ENCODE results near the gene NECAB2.

The NECAB2 gene

DNA sequence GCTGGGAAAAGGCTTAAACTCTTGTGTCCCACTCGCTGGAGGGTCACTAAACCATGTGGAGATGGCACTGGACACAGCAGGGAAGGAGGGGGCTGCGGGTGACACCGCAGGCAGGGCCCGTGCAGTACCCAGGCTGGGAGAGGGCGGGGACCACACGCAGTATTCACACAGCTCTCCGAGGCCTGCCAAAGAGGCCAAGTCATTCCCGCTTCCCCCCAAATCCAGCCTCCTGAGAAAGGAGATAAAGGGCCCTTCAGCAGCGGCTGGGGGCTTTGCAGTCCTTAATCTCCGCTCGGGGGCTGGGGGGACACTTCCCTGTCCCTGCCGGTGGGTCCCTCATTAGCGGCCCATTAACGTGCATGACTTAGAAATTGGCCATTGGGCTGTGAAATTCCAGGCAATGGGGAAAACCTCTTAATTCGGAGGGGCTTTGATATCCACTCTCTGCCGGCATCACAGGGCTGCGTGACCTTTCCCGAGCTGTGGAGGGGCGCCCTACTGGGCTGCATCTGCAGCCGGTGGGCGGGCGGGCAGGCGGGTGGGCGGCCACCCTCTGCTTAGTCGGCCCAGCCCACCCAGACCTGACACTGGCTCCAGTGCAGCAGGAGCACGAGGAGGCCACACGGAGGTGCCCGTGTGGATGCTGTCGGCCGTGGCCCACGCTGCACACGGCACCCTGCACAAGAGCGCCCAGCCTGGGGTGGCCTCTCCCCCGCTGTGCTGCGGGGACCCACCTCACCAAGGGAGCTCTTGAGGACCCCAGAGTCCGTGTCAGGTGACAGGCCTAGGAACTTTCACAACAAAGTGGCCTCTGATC is 77.2 kb downstream of the NECAB2 start:
- no peak for DNase-seq (ENCODE audit: low read depth)

DNA sequence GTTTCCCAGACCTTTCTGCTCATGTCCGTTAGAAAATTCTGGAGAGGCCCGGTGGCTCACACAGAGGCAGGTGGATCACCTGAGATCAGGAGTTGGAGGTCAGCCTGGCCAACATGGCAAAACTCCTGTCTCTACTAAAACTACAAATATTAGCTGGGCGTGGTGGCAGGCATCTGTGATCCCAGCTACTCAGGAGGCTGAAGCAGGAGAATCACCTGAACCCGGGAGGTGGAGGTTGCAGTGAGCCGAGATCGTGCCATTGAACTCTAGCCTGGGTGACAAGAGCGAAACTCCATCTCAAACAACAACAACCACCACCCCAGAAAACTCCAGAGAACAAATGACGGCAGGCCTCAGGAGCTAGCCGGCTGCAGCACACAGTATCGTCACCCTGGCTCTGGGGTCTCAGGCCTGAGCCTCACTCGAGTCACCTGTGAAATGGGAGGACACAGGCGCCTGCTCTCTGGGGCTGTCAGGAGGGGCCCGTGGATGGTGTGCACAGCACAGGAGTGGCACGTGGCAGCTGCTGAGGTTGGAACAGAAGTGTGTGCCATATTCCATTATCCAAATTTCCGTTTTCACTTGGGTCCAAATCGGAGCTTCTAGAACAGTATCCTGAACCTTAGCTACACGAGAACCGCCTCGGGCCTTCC is 77.9 kb downstream of the NECAB2 start:
- no peak for DNase-seq (ENCODE audit: low read depth)

DNA sequence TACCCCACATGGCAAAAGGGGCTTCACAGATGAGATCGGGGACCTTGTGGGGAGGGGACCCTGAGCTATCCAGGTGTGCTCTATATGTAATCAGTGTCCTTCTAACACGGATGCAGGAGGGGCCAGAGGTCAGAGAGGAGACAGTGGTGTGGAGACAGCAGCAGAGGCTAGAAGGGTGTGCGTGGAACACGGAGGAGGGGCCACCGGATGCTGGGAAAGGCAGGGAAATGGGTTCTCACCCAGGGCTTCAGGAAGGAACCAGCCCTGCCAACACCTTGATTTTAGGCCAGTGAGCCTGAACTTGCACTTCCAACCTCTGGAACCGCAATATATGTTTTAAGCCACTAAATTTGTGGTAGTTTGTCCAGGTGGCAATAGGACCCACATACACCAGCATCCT is 79.2 kb downstream of the NECAB2 start:
- DNase-seq (ENCODE audit: low read depth) = no peak

DNA sequence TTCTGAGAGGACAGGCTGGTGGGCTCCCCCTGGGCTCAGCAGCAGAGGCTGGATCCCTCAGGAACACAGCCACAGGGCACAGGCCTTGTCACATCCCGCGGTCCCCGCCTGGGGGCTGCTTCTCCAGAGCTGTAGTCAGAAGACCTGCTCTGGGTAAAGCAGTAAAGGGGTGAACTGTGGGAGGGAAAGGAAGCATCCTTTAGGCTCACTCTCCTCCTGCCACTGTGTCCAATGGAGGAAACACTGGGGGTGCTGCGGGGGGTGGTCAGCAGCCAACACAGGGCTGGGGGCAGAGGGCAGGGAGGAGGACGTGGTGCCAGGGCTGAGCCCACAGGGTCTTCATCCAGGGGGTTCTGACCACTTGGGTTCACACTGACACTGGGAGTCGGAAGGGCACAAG is 79.6 kb downstream of the NECAB2 start:
- no peak for DNase-seq (ENCODE audit: low read depth)

DNA sequence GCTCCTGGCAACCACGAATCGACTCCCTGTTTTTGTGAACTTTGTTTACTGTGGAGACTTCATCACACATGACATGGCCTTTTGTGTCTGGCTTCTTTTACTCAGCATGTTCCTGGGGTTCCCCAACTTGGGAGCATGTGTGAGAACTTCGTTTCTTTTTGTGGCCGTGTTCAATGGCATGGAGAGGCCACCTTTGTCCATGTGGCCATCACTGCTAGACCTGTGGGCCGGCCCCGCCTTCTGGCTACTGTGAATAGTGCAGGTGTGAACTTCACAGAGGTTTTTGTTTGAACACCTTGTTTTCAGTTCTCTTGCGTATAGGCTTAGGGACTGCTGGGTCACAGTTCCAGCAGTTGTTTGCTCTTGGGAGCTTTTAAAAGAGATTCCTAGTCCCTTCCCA is 80.2 kb downstream of the NECAB2 start:
- no peak for DNase-seq (ENCODE audit: low read depth)

DNA sequence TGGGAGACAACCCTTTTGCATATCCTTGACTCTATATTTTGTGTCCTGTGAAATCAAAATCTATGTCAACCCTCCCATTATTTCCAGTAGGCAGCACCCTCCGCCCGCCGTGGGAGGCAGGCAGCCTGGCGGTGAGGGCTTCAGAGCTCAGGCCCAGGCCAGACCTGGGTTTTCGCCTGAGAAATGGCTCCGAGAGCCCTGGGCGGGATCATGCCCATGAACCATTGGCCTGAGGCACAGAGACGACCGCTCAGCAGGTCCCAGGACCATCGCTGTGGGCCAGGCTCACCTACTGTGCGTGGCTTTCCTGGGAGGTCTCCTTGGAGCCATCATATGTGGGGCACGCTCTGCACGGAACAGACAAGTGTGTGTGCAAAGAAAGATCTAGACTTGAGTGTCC is 80.8 kb downstream of the NECAB2 start:
- DNase-seq (ENCODE audit: low read depth) = no peak

DNA sequence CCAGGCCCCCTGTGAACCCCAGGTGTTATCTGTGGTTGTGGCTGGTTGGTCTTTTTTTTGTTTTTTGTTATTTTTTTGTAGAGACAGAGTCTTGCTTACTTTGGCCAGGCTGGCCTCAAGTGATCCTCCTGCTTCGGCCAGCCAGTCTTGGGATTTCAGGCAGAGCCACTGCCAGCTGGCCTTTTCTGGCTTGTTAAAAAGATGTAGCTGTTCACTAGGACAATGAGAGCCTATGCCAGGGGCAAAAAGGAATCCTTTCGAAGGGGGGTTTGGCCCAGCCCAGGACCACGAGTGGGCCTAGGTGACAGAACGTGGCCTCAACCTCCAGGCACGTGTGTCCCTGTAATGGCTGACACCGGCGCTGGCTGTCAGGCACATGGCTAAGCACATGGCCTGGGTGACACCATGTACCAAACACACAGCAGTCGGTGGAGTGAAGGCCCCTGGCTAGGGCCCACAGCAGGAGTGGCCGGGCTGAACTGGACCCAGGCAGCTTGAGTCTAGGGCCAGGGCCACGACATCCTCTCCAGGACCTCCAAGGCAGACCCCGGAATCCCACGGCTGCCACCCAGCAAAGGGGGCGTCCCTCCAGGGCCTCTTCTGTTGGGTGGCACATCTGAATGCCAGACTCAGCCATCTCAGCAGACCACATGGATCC is 81.5 kb downstream of the NECAB2 start:
- no peak for DNase-seq (ENCODE audit: low read depth)

DNA sequence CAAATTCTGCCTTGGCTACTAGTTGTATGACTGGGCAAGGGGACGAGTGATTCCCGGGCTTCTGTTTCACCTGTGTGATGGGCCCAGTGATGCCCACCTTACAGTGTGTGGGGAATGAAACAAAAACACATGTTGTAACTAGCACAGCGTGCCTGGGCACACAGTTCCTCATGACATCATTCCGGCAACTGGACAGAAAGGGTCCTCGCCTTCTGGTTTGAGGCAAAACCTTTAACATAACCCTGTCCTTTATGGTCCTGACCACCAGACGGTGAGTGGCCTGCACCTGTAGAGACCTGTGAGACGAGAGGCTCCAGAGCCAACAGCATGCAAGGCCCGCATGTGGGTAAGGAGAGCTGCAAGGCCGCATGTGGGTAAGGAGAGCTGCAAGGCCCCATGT is 82.3 kb downstream of the NECAB2 start:
- no peak for DNase-seq (ENCODE audit: low read depth)

DNA sequence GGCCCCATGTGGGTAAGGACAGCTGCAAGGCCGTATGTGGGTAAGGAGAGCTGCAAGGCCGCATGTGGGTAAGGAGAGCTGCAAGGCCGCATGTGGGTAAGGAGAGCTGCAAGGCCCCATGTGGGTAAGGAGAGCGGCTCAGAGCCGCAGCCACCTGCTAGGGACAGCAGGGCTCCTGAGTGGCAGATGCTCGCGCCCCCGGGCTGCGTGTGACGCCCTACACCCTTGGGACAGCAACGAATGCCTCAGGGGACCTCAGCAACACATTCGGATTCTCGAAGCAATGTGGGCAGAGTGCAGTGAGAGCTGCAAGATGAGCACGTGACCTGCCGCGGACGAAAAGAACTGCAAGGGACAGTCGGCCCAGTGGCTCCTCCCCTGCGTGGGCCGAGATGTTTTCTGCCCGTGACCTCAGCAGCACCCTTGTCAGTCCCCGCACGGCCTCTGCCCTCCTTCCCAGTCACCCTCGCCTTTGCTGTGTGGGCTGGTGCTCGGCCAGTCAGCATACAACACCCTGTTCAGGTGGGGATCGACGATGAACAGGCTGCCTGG is 84.1 kb downstream of the NECAB2 start:
- no peak for DNase-seq (ENCODE audit: low read depth)
